DOHH2 (cell line): ENCODE results near the gene CHCHD1.

Experiments
- H3F3A ChIP-seq: fragments of 200-600 bp; sonication (generic), shearing (Covaris generic); 2 replicates; pipeline ENCODE4 v1.6.0; 2016; ENCODE audit warnings: antibody characterized with exemption, mild to moderate bottlenecking; ENCODE audit not compliant: control insufficient read depth, insufficient read depth
- H3K27ac ChIP-seq: fragments of 200-600 bp; sonication (generic); 2 replicates; pipeline ENCODE4 v1.5.1; 2014; ENCODE audit warnings: low read depth, mild to moderate bottlenecking, low read length, moderate library complexity
- H3K27me3 ChIP-seq: fragments of 200-600 bp; sonication (generic); 2 replicates; pipeline ENCODE4 v1.6.1; 2014; ENCODE audit warnings: mild to moderate bottlenecking, low read length, mixed read lengths; ENCODE audit not compliant: control insufficient read depth
- H3K36me3 ChIP-seq: fragments of 200-600 bp; sonication (generic); 2 replicates; pipeline ENCODE4 v1.6.1; 2014; ENCODE audit warnings: mild to moderate bottlenecking, low read length, moderate library complexity, mixed read lengths; ENCODE audit not compliant: control insufficient read depth
- H3K4me1 ChIP-seq: fragments of 200-600 bp; sonication (generic); 2 replicates; pipeline ENCODE4 v1.6.1; 2014; ENCODE audit warnings: mild to moderate bottlenecking, low read length, mixed read lengths; ENCODE audit not compliant: control insufficient read depth
- H3K4me2 ChIP-seq: fragments of 200-600 bp; sonication (generic); 2 replicates; pipeline ENCODE4 v1.6.0; 2014; ENCODE audit warnings: mild to moderate bottlenecking, low read length, moderate library complexity
- H3K4me3 ChIP-seq: fragments of 200-600 bp; sonication (generic); 2 replicates; pipeline ENCODE4 v1.5.1; 2014; ENCODE audit warnings: mild to moderate bottlenecking, low read length, mixed read lengths
- H3K79me2 ChIP-seq: fragments of 200-600 bp; sonication (generic); 2 replicates; pipeline ENCODE4 v1.6.1; 2014; ENCODE audit warnings: mild to moderate bottlenecking, low read length, mixed read lengths; ENCODE audit not compliant: control insufficient read depth
- H3K9me2 ChIP-seq: fragments of 200-600 bp; sonication (generic); replicated peaks from 2 replicates; pipeline ENCODE4 v1.6.1; 2014; ENCODE audit warnings: mild to moderate bottlenecking, low read length, mixed read lengths; ENCODE audit not compliant: control insufficient read depth
- H3K9me3 ChIP-seq: fragments of 200-600 bp; sonication (generic); 2 replicates; pipeline ENCODE4 v1.6.1; 2014; ENCODE audit warnings: antibody characterized with exemption, low read length, mixed read lengths; ENCODE audit not compliant: control insufficient read depth, insufficient read depth
- H4K20me1 ChIP-seq: fragments of 200-600 bp; sonication (generic); 2 replicates; pipeline ENCODE4 v1.6.0; 2014; ENCODE audit warnings: low read depth, mild to moderate bottlenecking, antibody characterized with exemption, low read length, moderate library complexity; ENCODE audit not compliant: control insufficient read depth, insufficient read depth
- CTCF ChIP-seq: fragments of 200-600 bp; sonication (generic); IDR thresholded peaks from one replicate; pipeline ENCODE4 v1.5.1; 2014; ENCODE audit warnings: antibody characterized with exemption, mild to moderate bottlenecking, low read depth, low read length; ENCODE audit not compliant: poor library complexity, severe bottlenecking
- EZH2phosphoT487 ChIP-seq: fragments of 200-600 bp; sonication (generic); IDR thresholded peaks from 2 replicates; pipeline ENCODE4 v1.6.1; 2017; ENCODE audit warnings: borderline replicate concordance, mild to moderate bottlenecking, antibody characterized with exemption, low read length, moderate library complexity, mixed read lengths

Gene CHCHD1

GRCh38 chr10:73798927-73799560 is 17.2 kb downstream of the CHCHD1 start:
- TF ChIP-seq EZH2phosphoT487, result no peak
- no peak for TF ChIP-seq CTCF
- no peak overlapping the region for H3K4me2 ChIP-seq
- H3K4me3 ChIP-seq, result no peak overlapping the region
- H3K36me3 ChIP-seq, result peaks cover 76% of the 10 kb centered on the region
- H4K20me1 ChIP-seq, result no peaks in the 10 kb centered on the region
- H3K27ac ChIP-seq, result no peak overlapping the region
- no peaks in the 10 kb centered on the region for H3K27me3 ChIP-seq
- H3K4me1 ChIP-seq, result peaks cover 5% of the 10 kb centered on the region
- H3K9me2 ChIP-seq, result no peaks in the 10 kb centered on the region
- H3K79me2 ChIP-seq, result no peaks in the 10 kb centered on the region
- H3K9me3 ChIP-seq, result no peaks in the 10 kb centered on the region
- H3F3A ChIP-seq, result no peaks in the 10 kb centered on the region; the same call in 1 of the 2 replicates

- H3K79me2 ChIP-seq, result no peaks in the 10 kb centered on the region
- no peak overlapping the region for H3K4me2 ChIP-seq
- peaks cover 71% of the 10 kb centered on the region for H3K36me3 ChIP-seq
- H3K9me3 ChIP-seq, result no peaks in the 10 kb centered on the region
- TF ChIP-seq EZH2phosphoT487 (no peak), CTCF (no peak)
- H3F3A ChIP-seq, result no peaks in the 10 kb centered on the region; the same call in 1 of the 2 replicates
- no peaks in the 10 kb centered on the region for H3K27me3 ChIP-seq
- H3K4me3 ChIP-seq, result no peak overlapping the region
- no peaks in the 10 kb centered on the region for H4K20me1 ChIP-seq
- H3K27ac ChIP-seq, result no peak overlapping the region
- H3K9me2 ChIP-seq, result no peaks in the 10 kb centered on the region
- peaks cover 6% of the 10 kb centered on the region for H3K4me1 ChIP-seq
Observed at GRCh38 chr10:73799899-73800559, 18.2 kb downstream of the CHCHD1 start.

- no peak overlapping the region for H3K27ac ChIP-seq
- no peak overlapping the region for H3K4me3 ChIP-seq
- TF ChIP-seq EZH2phosphoT487 (no peak), CTCF (no peak)
- peaks cover 71% of the 10 kb centered on the region for H3K36me3 ChIP-seq
- H3K79me2 ChIP-seq, result no peaks in the 10 kb centered on the region
- no peak overlapping the region for H3K4me2 ChIP-seq
- no peaks in the 10 kb centered on the region for H3K9me2 ChIP-seq
- no peaks in the 10 kb centered on the region for H3K27me3 ChIP-seq
- no peaks in the 10 kb centered on the region; the same call in 1 of the 2 replicates for H3F3A ChIP-seq
- H3K4me1 ChIP-seq, result peaks cover 6% of the 10 kb centered on the region
- no peaks in the 10 kb centered on the region for H4K20me1 ChIP-seq
- no peaks in the 10 kb centered on the region for H3K9me3 ChIP-seq
Observed at GRCh38 chr10:73800560-73801252, 18.9 kb downstream of the CHCHD1 start.
